Heart right ventricle (tissue), 16 donors: ENCODE data around the gene CRYM. TPM values are rescaled to one million over a fixed set of nuclear protein-coding genes. Genes with fewer than 3 reads are reported as not detected.

Experiments
- ATAC-seq, 8 donors: fragments of 200-7000 bp; cut with Tn5 transposase; one replicate each; pipeline ENCODE4 v1.9.1; 2020; ENCODE audit warnings: mild to moderate bottlenecking in 8 of 8, moderate library complexity in 8 of 8, moderate number of reproducible peaks in 1 of 8
- DNase-seq, 2 donors: peaks; one replicate each; pipeline ENCODE4 v3.0.0-alpha.2; 2020
- H3K27ac ChIP-seq, 10 donors: fragments of 200-600 bp; sonication (generic) in 2 of 10; one replicate each; pipeline versions ENCODE4 v1.5.0 to v1.8.0; 2020 to 2022; ENCODE audit warnings: mild to moderate bottlenecking in 3 of 10
- H3K27me3 ChIP-seq, 7 donors: fragments of 200-600 bp; one replicate each; pipeline ENCODE4 v1.8.0; 2021 to 2022; ENCODE audit warnings: mild to moderate bottlenecking in 2 of 7
- H3K36me3 ChIP-seq, 9 donors: fragments of 200-600 bp; sonication (generic) in 1 of 9; one replicate each; pipeline versions ENCODE4 v1.5.0 to v1.8.0; 2020 to 2022; ENCODE audit warnings: mild to moderate bottlenecking in 2 of 9
- H3K4me1 ChIP-seq, 9 donors: fragments of 200-600 bp; sonication (generic) in 1 of 9; one replicate each; pipeline versions ENCODE4 v1.5.0 to v1.8.0; 2020 to 2022; ENCODE audit warnings: mild to moderate bottlenecking in 4 of 9
- H3K4me3 ChIP-seq, 10 donors: fragments of 200-600 bp; sonication (generic) in 2 of 10; one replicate each; pipeline versions ENCODE4 v1.5.0 to v1.8.0; 2020 to 2022; ENCODE audit warnings: mild to moderate bottlenecking in 7 of 10, moderate library complexity in 2 of 10
- H3K9me3 ChIP-seq, 11 donors: fragments of 200-600 bp in 10 of 11; sonication (generic) in 2 of 11; one replicate each; pipeline versions ENCODE4 v1.5.0 to v1.8.0; 2013 to 2022; ENCODE audit warnings: mild to moderate bottlenecking in 2 of 11, control low read depth in 1 of 11, moderate library complexity in 1 of 11
- CTCF ChIP-seq, 9 donors: fragments of 200-600 bp; sonication (generic) in 2 of 9; IDR thresholded peaks; one replicate each; pipeline versions ENCODE4 v1.5.0 to v1.8.0; 2021 to 2022; ENCODE audit warnings: antibody characterized with exemption in 9 of 9, mild to moderate bottlenecking in 5 of 9, moderate library complexity in 1 of 9
- WGBS, 2 donors: extraction: QIAGEN DNeasy Blood & Tissue Kit; methylation state at CpG; one replicate each; pipeline ENCODE4 v1.1.7; 2013; ENCODE audit warnings: inconsistent platforms in 1 of 2; 5-methylcytosine and 5-hydroxymethylcytosine counted together
- intact Hi-C, 10 donors: fragments of 100-400 bp; cut with DNase I; formaldehyde crosslinking; loops; one replicate each; pipeline versions ENCODE4 v1.11.1 to v1.14.2; 2022
- polyA plus RNA-seq, 2 donors: library from polyadenylated mRNA; stranded (reverse); fragments of 200-250 nt; gene quantifications; one replicate each; pipeline ENCODE4 v1.2.3, GENCODE V29; 2013
- total RNA-seq, 10 donors: library from RNA; stranded (reverse); fragmentation: NEBNext Ultra II Directional in 3 of 10; extraction: Animal tissue kit (Norgen Biotek cat#: 25700) in 3 of 10; gene quantifications; one replicate each; pipeline versions ENCODE4 v1.2.1 to v1.2.4, GENCODE V29; 2021 to 2023
- donor health status: Arrhythmogenic right ventricular cardiomyopathy.
- donor health status: ischemic (EF 13 %, LVEDD 7.1; RV severe dilation, severe dysfunction).
- donor health status: healthy with polysubstance abuse.
- donor health status: DM: no; HTN: yes; CAD: no.
- donor health status: DM: no; HTN: no; CAD: no.
- donor health status: ischemic (EF 25% LVEDD 6.9; RV normal size, moderate dysfunction).
- donor health status: ischemic (EF 25% LVEDD 5.7; RV mildly dilated, moderate dysfunction).
- donor health status: healthy.
- donor health status: DM: yes; HTN: yes; CAD: no.
- donor health status: Ischemic cardiomyopathy.
- donor health status: ischemic (EF 35%, LVEDD 5.7; RV mildly dilated, moderate dysfunction).
- donor health status: nonischemic (EF 11% LVEDD 7.7; RV severe dilation, severe dysfunction).
- donor health status: DM: yes; HTN: yes; CAD: no.
- donor health status: PGD.
- donor health status: ischemic (EF 29% LVEDD 5.4; RV normal size, mild dysfunction).
- donor health status: nonischemic (EF 23%, LVEDD 6.1; RV moderate dilation, normal function).

The CRYM gene
- total and polyA plus RNA-seq, 12 donors = 31.9 to 265 (median 143) TPM

GRCh38 chr16:21218153-21218552, 59.9 kb downstream of the CRYM start:
- intact Hi-C loops = no loop called here
- ATAC-seq (no peak), DNase-seq (no peak)
- Histone ChIP-seq H3K4me1 (no peaks in the 10 kb centered on the region), H3K27ac (no peak overlapping the region), H3K36me3 (no peaks in the 10 kb centered on the region), H3K27me3 (peaks cover 0 to 29% (median 23%) of the 10 kb centered on the region in 7 donors), H3K4me3 (no peak overlapping the region), H3K9me3 (no peaks in the 10 kb centered on the region)
- 55 to 58% methylated on average over 7 of the region's 7 CpGs for WGBS, 2 donors
- TF ChIP-seq CTCF (IDR thresholded peaks at IDR 0.05) = no peak

GRCh38 chr16:21217121-21217520, 61.0 kb downstream of the CRYM start:
- WGBS, 2 donors = 58 to 64% methylated on average over 2 of the region's 2 CpGs
- H3K4me1 ChIP-seq = no peaks in the 10 kb centered on the region

GRCh38 chr16:21214086-21214485, 64.0 kb downstream of the CRYM start:
- intact Hi-C loops = no loop called here
- H3K9me3 ChIP-seq = no peaks in the 10 kb centered on the region
- ATAC-seq (no peak), DNase-seq (no peak)
- peaks cover 0 to 47% (median 22%) of the 10 kb centered on the region in 7 donors for H3K27me3 ChIP-seq
- no peak overlapping the region for H3K4me3 ChIP-seq
- H3K4me1 ChIP-seq = no peaks in the 10 kb centered on the region
- no peak overlapping the region for H3K27ac ChIP-seq
- 64 to 66% methylated on average over 4 of the region's 4 CpGs for WGBS, 2 donors
- no peaks in the 10 kb centered on the region for H3K36me3 ChIP-seq
- no peak for TF ChIP-seq CTCF (IDR thresholded peaks at IDR 0.05)

More at GRCh38 chr16:21217121-21217520, 61.0 kb downstream of the CRYM start:
- intact Hi-C loops = no loop called here
- ATAC-seq (no peak), DNase-seq (no peak)
- Histone ChIP-seq H3K36me3 (no peaks in the 10 kb centered on the region), H3K27me3 (peaks cover 0 to 32% (median 20%) of the 10 kb centered on the region in 7 donors), H3K9me3 (no peaks in the 10 kb centered on the region), H3K27ac (no peak overlapping the region), H3K4me3 (no peak overlapping the region)
- no peak for TF ChIP-seq CTCF (IDR thresholded peaks at IDR 0.05)

GRCh38 chr16:21211486-21211885, 66.6 kb downstream of the CRYM start, which contains the start of gene ZP2:
Gene ZP2 (minus strand): TSS chr16:21211574. CDS start chr16:21211547, 27 bp downstream.
- Histone ChIP-seq H3K36me3 (no peaks in the 10 kb centered on the region), H3K4me3 (no peak within 1 kb of the TSS), H3K9me3 (no peaks in the 10 kb centered on the region), H3K4me1 (no peaks in the 10 kb centered on the region), H3K27me3 (peaks cover 0 to 40% (median 11%) of the 10 kb centered on the region in 7 donors), H3K27ac (no peak within 1 kb of the TSS)
- no peak for DNase-seq
- intact Hi-C loops = no loop called here
- ATAC-seq = no peak
- TF ChIP-seq CTCF (IDR thresholded peaks at IDR 0.05) = no peak
- WGBS, 2 donors = 55 to 68% methylated on average over 5 of the region's 5 CpGs

Other genes with a start within 250 kb of the CRYM start
- 1 to 10 TPM in 6 of 10 donors, under 1 TPM in 4; 0.39 to 3.7 (median 1.1) TPM for gene DNAH3, start 127.4 kb downstream of the CRYM start, total RNA-seq
- 1 to 10 TPM in 1 of 2 donors, not detected in 1; 1.0 TPM for gene DNAH3, start 127.4 kb downstream of the CRYM start, polyA plus RNA-seq
- gene LDAF1, start 119.6 kb downstream of the CRYM start, total RNA-seq = 100 to 1,000 TPM; 116 to 182 (median 143) TPM
- 10 to 100 TPM; 21.0 to 21.9 TPM for gene LDAF1, start 119.6 kb downstream of the CRYM start, polyA plus RNA-seq
- not detected for gene ZP2, start 66.7 kb downstream of the CRYM start, total RNA-seq
- not detected for gene ZP2, start 66.7 kb downstream of the CRYM start, polyA plus RNA-seq
- gene ANKS4B, start 44.6 kb downstream of the CRYM start, total RNA-seq = not detected
- gene ANKS4B, start 44.6 kb downstream of the CRYM start, polyA plus RNA-seq = not detected